Islet of Langerhans (tissue), 1 donor: ENCODE results near the gene HYAL1.
"Not testable (repeated sequence)": the region's sequence is repeated elsewhere in the genome, so short reads cannot be mapped to it uniquely, and the experiment has no call there.

ENCODE experiments used
- FAIRE-seq: peaks from one replicate; lab custom pipeline; 2011; peaks lifted over from hg19 to GRCh38; lab: Jason Lieb, UNC

The HYAL1 gene

GRCh38 chr3:50272911-50273688, 30.3 kb downstream of the HYAL1 start:
- FAIRE-seq: no peak

- FAIRE-seq: not testable (repeated sequence)
These were observed 30.9 kb downstream of the HYAL1 start for GRCh38 chr3:50272538-50272910.

DNA sequence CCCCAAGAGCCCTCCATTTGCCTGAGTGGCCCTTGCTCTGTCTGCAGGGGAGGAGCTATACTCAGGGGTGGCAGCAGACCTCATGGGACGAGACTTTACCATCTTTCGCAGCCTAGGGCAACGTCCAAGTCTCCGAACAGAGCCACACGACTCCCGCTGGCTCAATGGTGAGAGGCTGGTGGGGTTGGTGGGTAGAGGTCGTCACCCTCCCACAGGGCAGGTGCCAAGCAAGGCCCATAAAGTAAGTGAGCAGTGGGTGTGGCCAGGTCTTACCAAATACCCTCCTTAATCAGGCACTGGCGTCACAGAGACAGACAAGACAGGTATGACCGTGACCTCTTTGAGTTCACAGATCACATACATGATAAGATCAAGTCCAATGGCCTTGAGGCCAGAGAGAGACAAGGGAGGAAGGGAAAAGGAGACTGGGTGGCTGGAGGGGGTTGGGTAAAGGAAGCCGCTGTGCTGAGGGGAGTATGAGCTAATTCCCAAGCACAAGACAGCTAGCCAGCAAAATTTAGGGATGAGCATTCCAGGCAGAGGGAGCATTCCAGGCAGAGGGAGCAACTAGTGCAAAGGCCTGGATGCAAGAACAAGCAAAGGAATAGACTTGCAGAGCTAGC, 31.9 kb downstream of the HYAL1 start:
- no peak for FAIRE-seq

GRCh38 chr3:50270422-50271224, 32.8 kb downstream of the HYAL1 start:
- FAIRE-seq: no peak

- no peak for FAIRE-seq
These were observed 33.4 kb downstream of the HYAL1 start for GRCh38 chr3:50269977-50270413.

- no peak for FAIRE-seq
These were observed 33.9 kb downstream of the HYAL1 start for GRCh38 chr3:50269460-50269859.

DNA sequence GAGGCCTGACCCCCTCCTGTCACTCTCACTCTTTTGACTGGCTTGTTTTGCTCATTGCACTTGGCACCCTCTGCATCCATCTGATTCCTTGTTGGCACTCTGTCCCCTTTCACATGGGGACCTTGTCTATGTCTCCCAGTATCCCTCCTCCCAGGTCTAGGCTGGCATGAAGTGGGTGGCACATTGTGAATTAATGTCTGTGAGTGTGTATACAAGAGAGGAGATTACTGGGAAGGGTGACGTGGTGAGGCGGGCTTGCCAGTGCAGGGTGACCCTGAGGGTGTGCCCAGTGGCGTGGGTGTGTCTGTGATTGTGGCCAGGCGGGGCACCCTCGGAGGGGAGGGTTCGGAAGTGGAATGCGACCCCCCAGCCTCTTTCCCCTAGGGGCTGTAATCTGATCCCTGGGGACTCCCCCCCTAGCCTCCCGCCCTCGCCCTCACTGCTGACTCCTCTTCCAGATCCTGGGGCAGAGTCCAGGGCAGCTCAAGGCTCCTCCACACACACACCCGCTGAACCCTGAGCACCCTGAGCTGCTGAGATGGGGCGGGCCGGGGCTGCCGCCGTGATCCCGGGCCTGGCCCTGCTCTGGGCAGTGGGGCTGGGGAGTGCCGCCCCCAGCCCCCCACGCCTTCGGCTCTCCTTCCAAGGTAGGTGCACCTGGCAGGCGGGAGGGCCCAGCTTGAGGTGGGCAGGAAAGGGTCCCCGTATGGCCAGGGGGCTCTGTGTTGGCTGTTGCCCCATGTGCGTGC, 34.5 kb downstream of the HYAL1 start, which contains the start of gene SEMA3B:
Gene SEMA3B, plus strand, starts transcription at position 445 of the 749 bp plus-strand sequence. Its CDS starts 94 bp downstream, at position 539.
- no peak for FAIRE-seq

DNA sequence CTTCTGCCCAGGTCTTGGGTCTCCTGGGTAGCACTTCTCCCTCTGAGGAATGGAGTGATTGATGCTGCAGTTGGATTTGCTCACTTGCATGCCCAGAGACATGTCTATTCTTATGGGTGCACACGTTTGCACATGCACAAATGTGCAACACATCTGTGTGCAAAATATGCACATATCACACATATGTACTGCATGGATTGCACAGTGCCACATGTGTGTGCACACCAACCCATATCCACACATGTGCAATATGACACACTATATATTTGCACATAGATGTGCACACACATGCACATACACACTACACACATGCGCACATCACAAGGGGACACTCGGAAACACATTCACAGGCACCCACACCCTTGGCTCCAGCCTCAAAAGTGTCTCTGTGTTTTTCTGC, 35.1 kb downstream of the HYAL1 start:
- no peak for FAIRE-seq

GRCh38 chr3:50267280-50267913, 36.0 kb downstream of the HYAL1 start:
- no peak for FAIRE-seq

DNA sequence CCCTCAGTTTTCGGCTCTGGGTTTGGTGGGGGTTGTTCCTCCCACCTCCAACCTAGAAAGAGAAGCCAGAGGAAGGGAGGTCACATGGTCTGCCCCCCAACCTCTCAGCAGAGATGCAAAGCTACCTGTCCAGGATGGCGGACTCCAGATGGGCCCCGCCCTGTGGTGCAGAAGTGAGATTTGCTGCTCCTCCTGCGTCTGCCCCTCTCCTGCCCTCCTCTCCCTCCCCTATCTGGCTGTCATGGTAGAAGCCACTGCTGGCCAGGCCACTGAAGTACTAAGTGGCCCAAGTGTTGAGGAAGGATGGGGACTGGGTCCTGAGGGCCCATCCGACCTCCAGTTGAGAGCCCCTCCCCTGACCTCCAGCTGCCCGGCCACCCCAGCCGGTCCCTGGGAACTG, 36.5 kb downstream of the HYAL1 start:
- FAIRE-seq: no peak

DNA sequence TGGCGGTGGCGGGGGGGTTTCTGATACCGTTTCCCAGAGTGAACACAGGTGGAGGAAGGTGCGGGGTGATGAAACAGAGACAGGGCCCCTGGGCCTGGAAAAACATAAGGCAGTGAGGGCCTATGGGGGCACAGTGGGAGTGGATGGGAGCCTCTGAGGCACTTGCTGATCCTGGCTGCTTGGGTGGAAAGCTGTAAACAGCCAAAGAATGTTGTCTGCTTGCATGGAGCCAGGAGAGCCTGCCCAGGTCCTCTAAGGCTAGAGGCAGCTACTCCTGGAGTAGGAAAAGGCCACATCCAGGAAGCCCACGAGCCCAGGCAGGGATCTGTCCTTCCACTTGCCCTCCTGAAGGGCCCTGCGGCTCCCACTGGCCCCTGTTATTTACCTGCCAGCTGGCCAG, 37.4 kb downstream of the HYAL1 start:
- FAIRE-seq: no peak

DNA sequence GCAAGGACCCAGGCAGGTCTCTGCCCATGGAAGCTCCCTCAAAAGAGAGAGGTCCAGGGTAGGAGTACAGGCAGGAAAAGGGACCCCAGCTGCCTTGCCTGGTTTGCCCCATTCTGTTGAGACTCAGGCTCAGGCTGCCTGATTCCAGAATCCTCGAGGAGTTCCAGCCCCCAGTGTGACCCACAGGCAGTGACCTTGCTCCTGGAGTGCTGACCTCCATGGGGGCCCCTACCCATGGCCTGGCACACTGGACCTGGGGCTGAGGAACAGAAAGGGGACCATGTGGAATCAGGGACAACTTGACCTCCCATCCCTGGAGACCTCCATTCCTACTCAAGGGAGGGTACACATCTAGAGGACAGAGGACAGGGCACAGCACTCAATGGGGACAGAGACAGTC, 37.8 kb downstream of the HYAL1 start:
- FAIRE-seq: no peak

GRCh38 chr3:50264964-50265485, 38.3 kb downstream of the HYAL1 start:
- no peak for FAIRE-seq

- FAIRE-seq: no peak
These were observed 38.9 kb downstream of the HYAL1 start for GRCh38 chr3:50264383-50264963.

- FAIRE-seq: no peak
These were observed 39.6 kb downstream of the HYAL1 start for GRCh38 chr3:50263478-50264382.

- no peak for FAIRE-seq
These were observed 40.6 kb downstream of the HYAL1 start for GRCh38 chr3:50262778-50263177.

DNA sequence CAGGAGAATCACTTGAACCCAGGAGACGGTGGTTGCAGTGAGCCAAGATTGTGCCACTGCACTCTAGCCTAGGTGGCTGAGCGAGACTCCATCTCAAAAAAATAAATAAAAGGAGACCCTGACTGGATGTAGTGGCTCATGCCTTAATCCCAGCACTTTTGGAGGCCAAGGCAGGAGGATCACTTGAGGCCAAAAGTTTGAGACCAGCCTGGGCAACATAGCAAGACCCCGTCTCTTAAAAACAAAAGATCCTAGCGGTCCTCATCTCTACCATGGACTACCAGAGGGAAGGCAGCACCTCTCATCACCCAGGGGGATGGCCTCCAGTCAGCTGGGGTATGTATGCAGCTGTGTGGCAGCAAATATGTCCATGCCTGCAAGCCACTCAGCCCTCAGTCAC, 41.2 kb downstream of the HYAL1 start:
- FAIRE-seq: not testable (repeated sequence)

GRCh38 chr3:50261505-50261904, 41.9 kb downstream of the HYAL1 start:
- FAIRE-seq: no peak

- FAIRE-seq: no peak
These were observed 42.4 kb downstream of the HYAL1 start for GRCh38 chr3:50260942-50261441.
